BJ (cell line): ENCODE results near the gene PEX1. TPM values are rescaled to one million over a fixed set of nuclear protein-coding genes. Genes with fewer than 3 reads are reported as not detected.

Experiments used
- CTCF ChIA-PET: fragments of 350-600 bp; formaldehyde crosslinking; extraction: SDS; loops from one replicate; lab custom pipeline; 2021; ENCODE audit warnings: antibody characterized with exemption, inconsistent platforms; lab: Yijun Ruan, JAX
- POLR2A ChIA-PET: fragments of 300-600 bp; sonication (Branson Sonifier 250); formaldehyde crosslinking; extraction: SDS; loops from one replicate; lab custom pipeline; 2021; ENCODE audit warnings: antibody characterized with exemption; lab: Charles Lee
- DNase-seq: peaks from one replicate; pipeline ENCODE4 v3.0.0-alpha.2; 2011; ENCODE audit warnings: low read depth
- H3K27me3 ChIP-seq: 2 replicates; pipeline ENCODE4 v1.6.0; 2011; ENCODE audit warnings: low read length; ENCODE audit not compliant: control insufficient read depth, insufficient read depth
- H3K36me3 ChIP-seq: 2 replicates; pipeline ENCODE4 v1.5.1; 2011; ENCODE audit warnings: low read length; ENCODE audit not compliant: control insufficient read depth, insufficient read depth
- H3K4me3 ChIP-seq: 2 replicates; pipeline ENCODE4 v1.5.1; 2011; ENCODE audit warnings: low read depth, mild to moderate bottlenecking, control low read depth, low read length
- CTCF ChIP-seq: IDR thresholded peaks from 2 replicates; pipeline ENCODE4 v1.5.1; 2011; ENCODE audit warnings: low read depth, mild to moderate bottlenecking, control low read depth, inconsistent platforms, low read length, moderate library complexity; ENCODE audit not compliant: insufficient read depth
- polyA plus RNA-seq: library from polyadenylated mRNA; depleted of rRNA; stranded (reverse); fragments of >200 nt; gene quantifications from 2 replicates; pipeline ENCODE4 v1.2.3, GENCODE V29; 2011

Gene PEX1
- polyA plus RNA-seq, 1 experiment: 8.2 TPM

- no peak for TF ChIP-seq CTCF
- Histone ChIP-seq H3K27me3 (no peaks in the 10 kb centered on the region), H3K36me3 (peaks cover 7% of the 10 kb centered on the region), H3K4me3 (no peak overlapping the region)
- ChIA-PET CTCF (interaction anchor here (0.6 to 6.0 kb wide), 7 partner anchors 12 to 630 kb away, joined by 3 to 37 read pairs (median 5); partner anchors contain the start of genes GATAD1 and LRRD1), POLR2A (no interaction called here)
- no peak for DNase-seq
Measured at GRCh38 chr7:92460109-92460508, 68.2 kb downstream of the PEX1 start.

GRCh38 chr7:92456236-92456635, 72.1 kb downstream of the PEX1 start:
- DNase-seq: no peak
- Histone ChIP-seq H3K27me3 (no peaks in the 10 kb centered on the region), H3K4me3 (no peak overlapping the region), H3K36me3 (peaks cover 15% of the 10 kb centered on the region)
- CTCF ChIA-PET: interaction anchor here (0.9 kb wide), 1 partner anchor 10 kb away, joined by 3 read pairs; no protein-coding TSS in a partner anchor
- POLR2A ChIA-PET: no interaction called here
- no peak for TF ChIP-seq CTCF

- CTCF ChIA-PET: interaction anchor here (0.9 to 1.9 kb wide), 2 partner anchors 10 to 28 kb away, joined by 3 to 10 read pairs; no protein-coding TSS in a partner anchor
- POLR2A ChIA-PET: no interaction called here
- H3K36me3 ChIP-seq: peaks cover 17% of the 10 kb centered on the region
- no peak for DNase-seq
- TF ChIP-seq CTCF: no peak
- H3K27me3 ChIP-seq: no peaks in the 10 kb centered on the region
- H3K4me3 ChIP-seq: no peak overlapping the region
Measured at GRCh38 chr7:92451645-92452044, 76.7 kb downstream of the PEX1 start.

- Histone ChIP-seq H3K36me3 (peaks cover 8% of the 10 kb centered on the region), H3K4me3 (peak overlapping the region; percentile 67), H3K27me3 (no peaks in the 10 kb centered on the region)
- no peak for DNase-seq
- POLR2A ChIA-PET: no interaction called here
- CTCF ChIA-PET: interaction anchor here (0.9 to 3.9 kb wide), 19 partner anchors 11 to 618 kb away, joined by 3 to 37 read pairs (median 4); partner anchors contain the start of genes ANKIB1, KRIT1 and LRRD1
- peak; percentile 53 for TF ChIP-seq CTCF
Measured at GRCh38 chr7:92448205-92448747, 80.0 kb downstream of the PEX1 start.

GRCh38 chr7:92447345-92448204, 80.7 kb downstream of the PEX1 start, which contains the start of gene GATAD1:
Gene GATAD1, plus strand, starts transcription at chr7:92447482. Its CDS starts 248 bp downstream, at chr7:92447730.
- peaks cover 8% of the 10 kb centered on the region for H3K36me3 ChIP-seq
- TF ChIP-seq CTCF: peak; percentile 90
- peak; percentile 46 for DNase-seq
- H3K27me3 ChIP-seq: no peaks in the 10 kb centered on the region
- H3K4me3 ChIP-seq: peak within 1 kb of the TSS; percentile 67
- CTCF ChIA-PET: interaction anchor here (0.6 to 3.9 kb wide), 44 partner anchors 10 to 626 kb away, joined by 3 to 37 read pairs (median 3); partner anchors contain the start of genes ANKIB1, KRIT1 and LRRD1
- POLR2A ChIA-PET: no interaction called here
